ENCODE measurements around the gene GPR63. TPM values are rescaled to one million over a fixed set of nuclear protein-coding genes. Genes with fewer than 3 reads are reported as not detected.

Gene GPR63
- total RNA-seq, 1 experiment from 2014 or later: 4.1 TPM

DNA sequence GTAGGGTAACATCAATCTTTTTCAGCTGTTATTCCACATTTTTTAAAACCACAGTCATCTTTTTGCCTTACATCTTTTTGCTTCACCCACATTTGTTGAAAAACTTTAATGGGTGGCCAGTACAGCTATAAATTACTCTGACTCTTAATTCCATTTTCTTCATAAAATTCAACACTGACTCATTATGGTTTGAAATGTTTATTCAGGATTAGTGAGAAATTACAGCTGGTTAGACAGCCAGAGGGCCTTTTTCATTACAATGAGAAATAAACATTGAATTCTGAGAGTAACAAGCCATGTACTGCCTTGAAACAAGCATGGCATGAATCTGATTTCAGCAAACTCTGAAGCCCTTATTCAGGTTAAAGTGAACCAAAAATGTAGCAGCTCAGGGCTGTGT lies 40.9 kb upstream of the GPR63 start:
- no peak for TF ChIP-seq EZH2 (IDR thresholded peaks at IDR 0.05; ENCODE audit: borderline replicate concordance, low read depth, low read length, poor library complexity, severe bottlenecking)
- TF ChIP-seq, protein P1, sequence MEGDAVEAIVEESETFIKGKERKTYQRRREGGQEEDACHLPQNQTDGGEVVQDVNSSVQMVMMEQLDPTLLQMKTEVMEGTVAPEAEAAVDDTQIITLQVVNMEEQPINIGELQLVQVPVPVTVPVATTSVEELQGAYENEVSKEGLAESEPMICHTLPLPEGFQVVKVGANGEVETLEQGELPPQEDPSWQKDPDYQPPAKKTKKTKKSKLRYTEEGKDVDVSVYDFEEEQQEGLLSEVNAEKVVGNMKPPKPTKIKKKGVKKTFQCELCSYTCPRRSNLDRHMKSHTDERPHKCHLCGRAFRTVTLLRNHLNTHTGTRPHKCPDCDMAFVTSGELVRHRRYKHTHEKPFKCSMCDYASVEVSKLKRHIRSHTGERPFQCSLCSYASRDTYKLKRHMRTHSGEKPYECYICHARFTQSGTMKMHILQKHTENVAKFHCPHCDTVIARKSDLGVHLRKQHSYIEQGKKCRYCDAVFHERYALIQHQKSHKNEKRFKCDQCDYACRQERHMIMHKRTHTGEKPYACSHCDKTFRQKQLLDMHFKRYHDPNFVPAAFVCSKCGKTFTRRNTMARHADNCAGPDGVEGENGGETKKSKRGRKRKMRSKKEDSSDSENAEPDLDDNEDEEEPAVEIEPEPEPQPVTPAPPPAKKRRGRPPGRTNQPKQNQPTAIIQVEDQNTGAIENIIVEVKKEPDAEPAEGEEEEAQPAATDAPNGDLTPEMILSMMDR (conservative IDR thresholded peaks at IDR 0.05; ENCODE audit: low read depth, low read length): no peak
- Histone ChIP-seq H3K4me3 (ENCODE audit: low read depth, low read length, poor library complexity, severe bottlenecking) (no peak overlapping the region), H3K27me3 (replicated peaks; ENCODE audit: insufficient read depth, low read depth, low read length, poor library complexity) (no peaks in the 10 kb centered on the region), H3K9me3 (ENCODE audit: low read depth, low read length, poor library complexity, severe bottlenecking) (no peaks in the 10 kb centered on the region), H3K4me1 (ENCODE audit: insufficient read depth, low read length, poor library complexity, severe bottlenecking) (no peaks in the 10 kb centered on the region), H3K27ac (ENCODE audit: low read depth, low read length, poor library complexity, severe bottlenecking) (no peak overlapping the region), H3K36me3 (ENCODE audit: insufficient read depth, low read length, poor library complexity, severe bottlenecking) (no peaks in the 10 kb centered on the region)
- POLR2A ChIA-PET (ENCODE audit: low non-redundant PET): no interaction called here
- CTCF ChIA-PET: no interaction called here
- intact Hi-C loops (cut with micrococcal nuclease; ENCODE audit: unreplicated experiment): no loop called here
- DNase-seq (ENCODE audit: low spot score): no peak
- no TSS peak for BruUV-seq (replicated peaks)

DNA sequence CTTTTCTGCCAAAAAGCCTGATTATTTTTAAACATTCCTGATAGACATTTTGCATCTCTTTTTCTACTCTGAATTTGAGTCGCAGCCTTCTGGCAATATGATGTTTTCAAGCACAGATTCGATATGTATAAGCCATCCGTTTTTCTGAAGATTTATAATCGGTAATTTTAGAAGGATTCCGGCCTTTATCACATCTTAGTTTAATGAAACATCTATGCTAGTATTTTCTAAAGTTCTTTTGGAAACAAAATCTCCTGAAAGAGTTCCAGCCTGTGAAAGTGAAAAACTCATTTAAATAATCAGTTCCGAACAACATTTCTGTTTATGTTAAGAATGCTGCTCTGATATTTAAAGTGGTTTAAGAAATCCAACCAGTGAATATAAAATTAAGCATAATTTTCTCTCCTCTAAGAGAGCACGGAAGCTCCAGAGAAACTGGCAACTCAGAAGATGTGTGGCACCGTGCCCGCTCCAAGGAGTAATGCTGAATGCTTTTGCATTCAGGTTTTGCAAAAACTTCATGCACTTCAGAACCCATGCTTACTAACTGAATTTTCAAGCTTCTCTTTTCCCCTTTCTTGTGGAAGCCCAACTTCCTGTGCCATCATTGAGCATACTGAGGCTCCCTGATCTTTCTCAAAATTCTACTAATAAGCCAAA lies 39.7 kb upstream of the GPR63 start:
- H3K9me3 ChIP-seq (ENCODE audit: low read depth, low read length, poor library complexity, severe bottlenecking): no peaks in the 10 kb centered on the region
- no peak for DNase-seq (ENCODE audit: low spot score)
- CTCF ChIA-PET: no interaction called here
- no TSS peak for BruUV-seq (replicated peaks)
- POLR2A ChIA-PET (ENCODE audit: low non-redundant PET): no interaction called here
- no peak overlapping the region for H3K27ac ChIP-seq (ENCODE audit: low read depth, low read length, poor library complexity, severe bottlenecking)
- H3K4me1 ChIP-seq (ENCODE audit: insufficient read depth, low read length, poor library complexity, severe bottlenecking): no peaks in the 10 kb centered on the region
- no peaks in the 10 kb centered on the region for H3K36me3 ChIP-seq (ENCODE audit: insufficient read depth, low read length, poor library complexity, severe bottlenecking)
- no peak overlapping the region for H3K4me3 ChIP-seq (ENCODE audit: low read depth, low read length, poor library complexity, severe bottlenecking)
- intact Hi-C loops (cut with micrococcal nuclease; ENCODE audit: unreplicated experiment): no loop called here
- no peaks in the 10 kb centered on the region for H3K27me3 ChIP-seq (replicated peaks; ENCODE audit: insufficient read depth, low read depth, low read length, poor library complexity)
- TF ChIP-seq, protein P1 (conservative IDR thresholded peaks at IDR 0.05; ENCODE audit: low read depth, low read length): no peak
- TF ChIP-seq EZH2 (IDR thresholded peaks at IDR 0.05; ENCODE audit: borderline replicate concordance, low read depth, low read length, poor library complexity, severe bottlenecking): no peak

DNA sequence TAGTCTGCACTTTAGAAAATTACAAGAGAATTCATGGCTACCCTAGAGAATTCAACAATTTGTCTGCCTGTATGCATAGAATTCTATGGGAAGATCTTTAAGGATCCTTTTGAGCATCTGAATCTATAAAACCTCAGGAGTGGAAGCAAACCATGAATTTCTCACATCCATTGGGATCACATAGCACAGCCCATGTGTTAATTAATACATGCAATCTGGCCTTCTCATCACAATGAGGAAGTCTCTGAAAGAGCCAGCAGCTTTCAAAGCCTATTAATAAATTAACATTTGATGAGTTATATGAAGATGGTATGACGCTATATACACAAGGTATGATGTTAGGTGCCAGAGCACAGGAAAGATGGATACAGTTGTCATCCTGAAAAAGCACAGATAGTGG lies 35.7 kb upstream of the GPR63 start:
- POLR2A ChIA-PET (ENCODE audit: low non-redundant PET): no interaction called here
- Histone ChIP-seq H3K9me3 (ENCODE audit: low read depth, low read length, poor library complexity, severe bottlenecking) (no peaks in the 10 kb centered on the region), H3K27me3 (replicated peaks; ENCODE audit: insufficient read depth, low read depth, low read length, poor library complexity) (peaks cover 3% of the 10 kb centered on the region), H3K27ac (ENCODE audit: low read depth, low read length, poor library complexity, severe bottlenecking) (no peak overlapping the region), H3K4me3 (ENCODE audit: low read depth, low read length, poor library complexity, severe bottlenecking) (no peak overlapping the region), H3K4me1 (ENCODE audit: insufficient read depth, low read length, poor library complexity, severe bottlenecking) (no peaks in the 10 kb centered on the region), H3K36me3 (ENCODE audit: insufficient read depth, low read length, poor library complexity, severe bottlenecking) (no peaks in the 10 kb centered on the region)
- TF ChIP-seq, protein P1 (conservative IDR thresholded peaks at IDR 0.05; ENCODE audit: low read depth, low read length): no peak
- DNase-seq (ENCODE audit: low spot score): no peak
- BruUV-seq (replicated peaks): no TSS peak
- intact Hi-C loops (cut with micrococcal nuclease; ENCODE audit: unreplicated experiment): no loop called here
- CTCF ChIA-PET: no interaction called here
